Muscle layer of duodenum (tissue), 2 donors: ENCODE results near the gene AIP.

ENCODE experiments used
- H3K27ac ChIP-seq: one replicate; pipeline ENCODE4 v1.7.0; 2013; ENCODE audit warnings: mild to moderate bottlenecking, low read length
- H3K27me3 ChIP-seq: one replicate; pipeline ENCODE4 v1.7.0; 2013; ENCODE audit warnings: low read depth, mild to moderate bottlenecking, control low read depth, low read length
- H3K36me3 ChIP-seq, 2 donors: one replicate each; pipeline ENCODE4 v1.7.0; 2013; ENCODE audit warnings: low read length in 2 of 2, control low read depth in 1 of 2, mild to moderate bottlenecking in 1 of 2; ENCODE audit not compliant: insufficient read depth in 2 of 2, control insufficient read depth in 1 of 2
- H3K4me1 ChIP-seq, 2 donors: one replicate each; pipeline ENCODE4 v1.7.0; 2013; ENCODE audit warnings: low read length in 2 of 2, mild to moderate bottlenecking in 2 of 2, control low read depth in 1 of 2, moderate library complexity in 1 of 2; ENCODE audit not compliant: insufficient read depth in 2 of 2, control insufficient read depth in 1 of 2
- H3K4me3 ChIP-seq, 2 donors: one replicate each; pipeline ENCODE4 v1.7.0; 2013; ENCODE audit warnings: low read length in 2 of 2, low read depth in 1 of 2, mild to moderate bottlenecking in 1 of 2
- H3K9me3 ChIP-seq, 2 donors: one replicate each; pipeline ENCODE4 v1.7.0; 2013; ENCODE audit warnings: low read length in 2 of 2, control low read depth in 1 of 2, mild to moderate bottlenecking in 1 of 2; ENCODE audit not compliant: control insufficient read depth in 1 of 2
- donor health status: healthy.

Gene AIP

DNA sequence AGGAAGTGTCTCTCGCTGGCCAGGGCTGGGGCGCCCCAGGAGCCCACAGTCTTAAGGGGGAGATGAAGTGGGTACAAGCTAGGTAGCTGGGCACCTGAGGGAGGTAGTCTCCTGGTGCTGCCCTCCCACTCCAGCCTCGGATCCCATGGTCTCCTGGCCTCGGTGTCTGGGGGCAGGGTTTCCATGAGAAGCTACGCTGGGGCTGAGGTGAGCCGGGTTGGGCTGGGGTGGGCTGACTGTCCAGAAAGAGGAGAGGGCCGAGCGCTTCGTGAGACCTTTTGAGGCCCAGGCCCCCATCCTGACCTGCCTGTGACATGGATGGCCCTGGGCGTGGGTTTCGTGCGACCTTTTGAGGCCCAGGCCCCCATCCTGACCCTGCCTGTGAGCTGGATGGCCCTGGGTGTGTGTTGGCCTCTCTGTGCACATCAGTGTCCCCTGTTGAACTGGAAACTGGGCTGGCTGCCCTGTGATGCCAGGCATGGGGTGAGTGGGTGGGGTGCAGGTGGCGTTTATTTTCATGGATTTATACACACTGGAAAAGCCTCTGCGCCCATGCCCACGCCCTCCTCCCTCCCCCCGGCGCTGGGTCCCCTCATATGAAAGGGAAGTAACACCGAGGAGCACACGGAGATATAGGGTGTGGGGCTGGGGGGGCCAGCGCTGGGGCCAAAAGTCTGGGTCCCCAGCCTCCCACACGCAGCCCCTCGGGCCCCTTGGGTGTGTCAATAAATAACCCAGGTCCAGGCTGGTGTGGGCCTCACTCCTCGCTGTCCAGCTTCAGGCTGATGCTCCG lies 8.6 kb downstream of the AIP start:
- Histone ChIP-seq H3K36me3 (peaks cover 10 to 84% of the 10 kb centered on the region in 2 donors), H3K4me3 (no peak overlapping the region), H3K4me1 (peaks cover 0 to under 1% of the 10 kb centered on the region in 2 donors), H3K9me3 (no peaks in the 10 kb centered on the region), H3K27ac (no peak overlapping the region), H3K27me3 (no peaks in the 10 kb centered on the region)

DNA sequence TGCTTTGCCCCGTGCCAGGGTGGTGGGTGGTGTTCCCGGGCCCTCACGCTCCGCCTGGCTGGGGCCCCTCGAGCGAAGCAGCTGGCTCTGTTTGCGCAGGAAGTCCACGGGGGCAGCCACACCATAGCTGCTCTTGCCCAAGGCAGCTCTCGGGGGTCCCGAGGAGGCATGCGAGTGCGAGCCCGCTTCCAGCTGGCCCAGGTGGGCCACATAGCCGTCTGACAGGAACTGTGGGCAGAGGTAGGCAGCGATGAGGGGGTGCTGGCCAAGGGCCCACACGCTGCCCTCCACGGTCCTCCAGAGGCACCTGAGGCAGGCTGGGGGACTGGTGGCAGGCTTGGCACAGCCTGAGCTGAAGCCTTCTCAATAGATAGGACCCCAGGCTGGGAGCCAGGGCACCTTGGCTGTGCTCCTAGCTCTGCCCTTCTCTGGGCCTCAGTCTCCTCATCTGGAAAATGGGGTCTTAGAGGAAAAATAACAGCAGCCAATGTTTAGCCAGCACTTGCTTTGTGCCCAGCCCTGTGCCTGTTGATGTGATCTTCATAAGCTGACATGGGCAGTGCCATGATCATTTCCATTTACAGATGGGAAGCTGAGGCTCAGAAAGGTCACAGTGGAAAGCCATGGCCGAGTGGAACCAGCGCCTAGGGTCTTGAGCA lies 9.4 kb downstream of the AIP start:
- Histone ChIP-seq H3K4me1 (no peaks in the 10 kb centered on the region), H3K36me3 (peaks cover 10 to 81% of the 10 kb centered on the region in 2 donors), H3K9me3 (no peaks in the 10 kb centered on the region), H3K27ac (no peak overlapping the region), H3K4me3 (no peak overlapping the region), H3K27me3 (no peaks in the 10 kb centered on the region)

DNA sequence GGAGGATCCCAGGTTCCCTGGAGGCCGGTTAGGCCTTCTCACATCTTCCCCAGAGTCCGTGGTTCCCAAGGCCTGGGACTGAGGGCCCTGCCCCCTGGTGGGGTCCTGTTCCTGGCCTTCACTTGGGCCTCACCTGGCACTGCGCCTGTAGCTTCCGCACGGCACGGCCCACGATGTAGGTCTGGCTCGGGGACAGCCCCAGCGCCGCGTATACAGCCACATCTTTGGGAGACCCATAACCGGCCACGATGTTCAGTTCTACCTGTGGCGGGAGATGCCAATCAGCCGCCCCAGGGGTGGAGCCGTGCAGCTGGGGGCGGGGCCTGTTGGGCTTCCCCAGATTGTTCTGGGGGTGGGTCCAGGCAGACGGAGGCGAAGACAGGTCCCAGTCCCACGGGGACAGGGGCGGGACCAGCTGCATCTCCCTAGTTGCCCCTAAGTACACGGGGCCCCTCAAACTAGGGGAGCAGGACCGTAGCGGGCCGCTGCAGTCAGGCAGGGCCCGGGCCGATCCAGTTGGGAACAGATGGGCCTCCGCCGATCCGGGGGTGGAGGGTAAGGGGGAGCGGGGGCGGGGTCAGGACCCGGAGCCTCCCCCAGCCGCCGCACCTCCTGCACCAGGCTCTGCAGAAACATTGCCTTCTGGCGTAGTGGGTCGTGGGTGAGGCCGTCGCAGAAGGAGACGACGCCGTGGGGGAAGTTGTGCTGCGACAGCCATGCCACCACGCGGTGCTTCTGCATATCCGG lies 10.1 kb downstream of the AIP start:
- Histone ChIP-seq H3K36me3 (peaks cover 10 to 81% of the 10 kb centered on the region in 2 donors), H3K4me3 (no peak overlapping the region), H3K4me1 (no peaks in the 10 kb centered on the region), H3K9me3 (no peaks in the 10 kb centered on the region), H3K27ac (no peak overlapping the region), H3K27me3 (no peaks in the 10 kb centered on the region)

DNA sequence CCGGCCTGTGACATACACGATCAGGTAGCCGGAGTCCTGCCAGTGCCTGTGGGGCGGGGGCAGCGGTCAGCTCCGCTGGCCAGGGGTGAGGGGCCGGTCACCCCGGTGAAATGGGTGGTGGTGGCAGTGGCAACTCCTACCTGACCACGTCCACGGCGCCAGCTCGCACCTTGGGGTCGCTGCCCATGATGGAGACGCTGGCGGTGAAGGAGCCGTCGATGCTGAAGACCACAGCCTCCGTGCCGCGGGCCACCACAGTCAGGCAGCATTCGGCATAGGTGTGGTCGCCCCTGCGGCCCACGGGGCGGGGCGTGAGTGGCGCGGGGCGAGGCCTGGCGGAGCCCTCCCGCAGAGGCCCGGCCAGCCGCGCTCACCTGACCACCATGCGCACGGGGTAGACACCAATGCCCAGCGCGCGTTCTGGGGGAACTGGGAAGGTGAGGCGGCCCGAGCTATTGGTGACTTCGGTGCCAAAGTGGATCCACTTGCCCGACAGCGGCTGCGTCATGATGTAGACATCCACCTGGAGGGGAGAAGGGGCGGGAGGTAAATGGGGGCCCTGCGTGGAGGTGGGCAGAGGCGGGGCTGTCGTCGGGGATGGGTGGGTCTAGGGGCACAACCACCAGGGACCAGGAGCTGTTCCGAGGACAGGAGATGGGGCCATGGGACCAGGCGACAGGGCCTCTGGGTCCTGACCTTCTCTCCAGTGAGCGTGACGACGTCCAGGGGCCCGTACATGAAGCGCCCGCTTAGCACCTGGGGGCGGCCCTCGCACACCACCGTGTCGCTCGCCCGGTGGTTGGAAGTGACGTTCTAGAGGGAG lies 10.9 kb downstream of the AIP start:
- Histone ChIP-seq H3K36me3 (peaks cover 9 to 80% of the 10 kb centered on the region in 2 donors), H3K4me3 (no peak overlapping the region), H3K4me1 (no peaks in the 10 kb centered on the region)

DNA sequence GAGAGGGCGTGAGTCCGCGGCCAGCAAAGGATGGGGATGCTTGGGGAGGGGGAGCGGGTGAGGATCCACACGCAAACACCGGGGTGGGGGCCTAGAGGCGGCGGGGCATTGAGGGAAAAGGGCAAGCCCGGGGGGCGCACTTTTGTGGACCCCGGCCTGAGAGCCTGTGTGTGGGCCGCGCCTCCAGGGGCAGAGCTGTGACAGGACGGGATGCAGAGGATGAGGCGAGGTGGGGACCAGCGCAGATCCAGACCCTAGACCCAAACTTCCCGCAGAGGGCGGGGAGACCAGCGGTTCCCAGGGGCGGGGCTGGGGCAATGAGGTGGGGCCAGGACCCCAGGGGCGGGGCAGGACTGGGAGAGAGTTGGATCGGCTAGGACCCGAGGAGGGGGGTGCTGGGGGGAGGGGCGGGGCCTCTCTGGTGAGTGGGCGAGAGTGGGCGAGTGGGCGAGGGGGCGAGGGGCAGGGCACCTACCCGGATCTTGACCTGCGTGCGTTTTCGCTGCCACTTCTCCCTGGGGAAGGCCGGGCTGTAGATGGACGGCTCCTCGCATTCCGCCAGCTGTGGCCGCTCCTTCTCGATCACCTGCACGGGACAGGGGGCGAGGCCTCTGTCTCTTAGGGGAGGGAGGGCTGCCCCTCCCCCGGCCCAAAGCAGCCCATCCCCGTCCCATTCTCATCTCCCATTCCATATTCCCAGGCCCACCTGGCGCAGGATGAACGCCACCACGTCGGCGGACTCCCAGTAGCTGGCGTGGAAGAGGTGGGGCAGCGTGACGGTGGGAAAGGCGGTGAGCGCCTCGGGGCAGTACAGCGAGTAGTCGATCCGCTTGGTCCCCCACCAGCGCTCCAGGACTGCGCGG lies 11.8 kb downstream of the AIP start:
- Histone ChIP-seq H3K27me3 (no peaks in the 10 kb centered on the region), H3K36me3 (peaks cover 4 to 72% of the 10 kb centered on the region in 2 donors), H3K4me1 (no peaks in the 10 kb centered on the region), H3K27ac (no peak overlapping the region), H3K9me3 (no peaks in the 10 kb centered on the region), H3K4me3 (no peak overlapping the region)

More for the DNA sequence above, 10.9 kb downstream of the AIP start:
- H3K9me3 ChIP-seq = no peaks in the 10 kb centered on the region
- H3K27me3 ChIP-seq = no peaks in the 10 kb centered on the region
- no peak overlapping the region for H3K27ac ChIP-seq

DNA sequence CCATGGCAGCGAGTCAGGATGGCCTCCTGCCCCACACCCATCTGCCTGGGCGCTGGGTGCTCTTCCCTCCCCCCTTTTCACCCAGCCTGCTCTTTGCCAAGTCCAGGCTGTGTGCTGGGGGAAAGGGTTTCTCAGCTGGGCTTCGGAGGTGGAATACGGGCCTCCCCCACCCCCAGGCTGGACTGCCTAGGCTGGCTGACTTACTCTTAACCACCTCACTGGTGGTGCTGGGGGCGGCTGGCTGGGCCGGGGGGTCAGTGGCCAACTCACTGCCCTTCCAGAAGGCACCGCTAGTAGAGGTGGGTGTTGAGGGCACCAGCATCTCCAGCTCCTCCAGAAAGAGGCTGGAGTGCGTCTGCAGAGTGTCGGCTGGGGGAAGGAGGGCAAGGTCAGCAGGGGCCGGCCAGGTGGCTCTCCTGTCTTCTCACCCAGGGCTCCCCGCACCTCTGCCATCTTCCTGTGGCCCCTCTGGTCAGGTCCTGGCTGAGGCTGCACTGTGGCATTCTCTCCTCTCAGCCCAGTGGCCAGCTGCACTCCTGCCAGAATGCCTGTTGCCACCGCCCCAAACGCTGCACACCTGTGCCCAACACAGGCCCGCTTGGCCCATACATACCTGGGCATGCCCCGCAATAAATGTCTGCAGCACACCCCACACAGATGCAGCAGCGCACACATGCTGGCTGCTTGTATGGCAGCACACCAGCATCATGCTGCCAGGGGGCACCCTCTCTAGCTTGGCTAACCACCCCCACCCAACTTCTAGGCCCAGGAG lies 12.6 kb downstream of the AIP start:
- H3K4me3 ChIP-seq = no peak overlapping the region
- no peaks in the 10 kb centered on the region for H3K9me3 ChIP-seq
- no peak overlapping the region for H3K27ac ChIP-seq
- peaks cover 0 to 69% of the 10 kb centered on the region in 2 donors for H3K36me3 ChIP-seq
- H3K27me3 ChIP-seq = no peaks in the 10 kb centered on the region
- no peaks in the 10 kb centered on the region for H3K4me1 ChIP-seq

DNA sequence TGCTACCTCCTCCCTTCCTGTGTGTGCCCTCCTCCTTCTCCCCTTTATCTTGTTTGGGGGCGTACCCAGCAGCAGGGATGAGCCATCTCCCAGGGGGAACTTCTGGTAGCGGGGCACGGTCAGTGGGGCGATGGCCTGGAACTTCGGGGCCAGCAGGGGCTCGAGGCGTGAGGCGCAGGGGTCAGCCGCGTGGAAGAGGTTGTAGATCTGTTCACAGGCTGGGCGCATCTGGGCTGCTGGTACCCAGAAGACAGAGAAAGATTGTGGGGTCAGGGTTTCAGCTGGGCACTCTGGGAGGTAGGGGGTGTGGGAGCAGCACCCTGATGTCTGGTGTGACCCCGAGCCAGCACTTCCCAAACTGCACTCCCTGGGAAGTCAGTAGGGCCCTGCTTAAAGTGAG lies 13.3 kb downstream of the AIP start:
- Histone ChIP-seq H3K4me1 (no peaks in the 10 kb centered on the region), H3K9me3 (no peaks in the 10 kb centered on the region), H3K27me3 (no peaks in the 10 kb centered on the region), H3K36me3 (peaks cover 0 to 62% of the 10 kb centered on the region in 2 donors), H3K27ac (no peak overlapping the region), H3K4me3 (no peak overlapping the region)

DNA sequence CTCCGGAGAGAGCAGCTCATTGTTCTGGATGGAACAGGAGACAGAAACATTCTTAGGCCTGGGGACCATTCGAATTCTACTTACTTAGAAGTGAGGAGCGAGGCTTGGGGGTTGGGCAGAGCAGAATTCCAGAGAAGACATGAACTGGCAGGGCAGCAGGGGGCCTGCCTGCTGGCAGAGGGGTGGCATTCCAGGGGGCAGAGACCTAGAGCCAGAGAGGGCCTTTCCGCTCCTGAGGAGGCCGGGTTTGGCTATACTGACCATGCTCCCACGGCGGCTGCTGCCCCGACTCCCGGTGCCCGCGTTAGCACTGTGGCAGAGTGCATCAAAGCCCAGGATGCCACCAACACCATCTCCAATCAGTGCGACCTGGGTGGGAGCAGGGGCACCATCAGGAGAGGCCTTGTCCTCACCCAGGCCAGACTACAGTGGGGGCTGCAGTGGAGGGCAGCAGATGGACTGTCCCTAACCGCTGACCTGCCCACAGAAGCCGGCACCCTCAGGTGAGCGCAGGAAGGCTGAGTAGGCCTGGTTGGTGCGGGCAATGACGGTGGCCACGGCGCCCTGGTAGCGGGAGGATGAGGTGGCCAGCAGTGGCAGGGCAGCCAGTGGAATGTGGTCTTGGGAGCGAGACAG lies 14.9 kb downstream of the AIP start:
- H3K9me3 ChIP-seq = no peaks in the 10 kb centered on the region
- H3K4me3 ChIP-seq = no peak overlapping the region
- no peaks in the 10 kb centered on the region for H3K4me1 ChIP-seq
- H3K27ac ChIP-seq = no peak overlapping the region
- peaks cover 5 to 57% of the 10 kb centered on the region in 2 donors for H3K36me3 ChIP-seq
- H3K27me3 ChIP-seq = no peaks in the 10 kb centered on the region

DNA sequence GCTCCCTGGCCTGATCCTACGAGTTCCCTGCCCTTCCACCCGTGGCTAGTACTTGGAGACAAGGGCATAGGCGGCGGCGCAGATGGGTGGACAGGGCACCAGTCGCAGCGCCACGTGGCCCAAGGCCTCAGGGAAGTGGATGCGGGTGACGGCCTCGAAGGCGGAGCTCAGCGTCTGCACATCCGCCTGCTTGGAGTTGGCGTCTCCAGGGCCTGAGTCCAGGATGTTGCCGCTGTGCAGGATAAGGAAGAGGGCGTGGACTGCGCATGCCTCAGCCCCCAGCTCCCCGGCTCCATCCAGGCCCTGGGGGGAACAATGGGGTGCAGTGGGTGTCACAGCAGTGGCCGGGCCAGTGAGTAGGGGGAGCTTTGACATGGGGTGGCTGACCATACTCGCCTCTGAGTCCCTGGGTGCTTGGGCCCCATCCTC lies 15.7 kb downstream of the AIP start:
- H3K27ac ChIP-seq = no peak overlapping the region
- H3K9me3 ChIP-seq = no peaks in the 10 kb centered on the region
- H3K27me3 ChIP-seq = no peaks in the 10 kb centered on the region
- no peak overlapping the region for H3K4me3 ChIP-seq
- no peaks in the 10 kb centered on the region for H3K4me1 ChIP-seq
- H3K36me3 ChIP-seq = peaks cover 7 to 50% of the 10 kb centered on the region in 2 donors
